GM19239 (cell line): ENCODE results near the gene ALK.

ENCODE experiments used
- DNase-seq: peaks from one replicate; pipeline ENCODE4 v3.0.0; 2011; ENCODE audit warnings: low spot score; ENCODE audit not compliant: insufficient read length
- FAIRE-seq: peaks from 2 replicates; lab custom pipeline; 2011; peaks lifted over from hg19 to GRCh38; lab: Jason Lieb, UNC

Gene ALK

DNA sequence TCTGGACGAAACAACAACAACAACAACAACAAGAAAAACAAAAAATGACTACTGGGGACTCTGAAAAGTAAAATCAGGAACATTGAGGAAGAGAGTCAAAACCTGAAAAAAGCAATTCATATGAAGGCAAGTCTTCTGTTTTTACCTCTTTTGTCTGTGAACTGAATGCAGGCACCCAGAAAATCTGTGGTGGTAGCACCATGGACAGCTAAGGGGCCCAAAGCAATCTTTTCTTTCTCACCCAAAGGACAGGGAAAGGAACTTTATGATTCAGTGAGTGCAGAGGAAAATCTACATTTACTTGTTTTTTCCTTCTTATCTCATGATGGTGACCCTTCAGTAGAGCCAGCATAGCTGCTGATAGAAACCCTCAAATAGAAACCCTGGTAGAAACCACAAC lies 10.4 kb downstream of the ALK start:
- no peak for FAIRE-seq
- DNase-seq, result no peak

- FAIRE-seq, result no peak
- no peak for DNase-seq
Measured at GRCh38 chr2:29910465-29910864, 10.9 kb downstream of the ALK start.

DNA sequence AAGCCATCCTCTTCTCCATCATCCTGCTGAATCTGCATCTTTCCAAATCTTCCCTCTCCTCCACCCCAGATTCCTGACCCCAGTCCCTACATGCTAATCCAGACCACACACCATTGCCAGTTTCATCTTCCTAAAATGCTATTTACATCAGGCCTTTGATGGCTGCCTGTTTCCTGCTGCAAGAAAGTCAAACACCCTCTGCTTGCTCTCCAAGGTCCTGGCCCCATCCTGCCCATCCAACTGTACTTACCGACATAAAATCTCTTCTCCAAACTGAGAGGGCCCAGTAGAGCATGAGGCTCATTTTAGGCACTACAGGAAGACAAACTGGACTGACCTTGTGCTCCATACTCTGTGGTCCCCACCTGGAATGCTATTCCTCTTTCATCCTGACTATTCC lies 19.0 kb downstream of the ALK start:
- no peak for DNase-seq

GRCh38 chr2:29900971-29901633 lies 20.3 kb downstream of the ALK start:
- no peak for FAIRE-seq

More for the DNA sequence above, 19.0 kb downstream of the ALK start:
- no peak for FAIRE-seq

DNA sequence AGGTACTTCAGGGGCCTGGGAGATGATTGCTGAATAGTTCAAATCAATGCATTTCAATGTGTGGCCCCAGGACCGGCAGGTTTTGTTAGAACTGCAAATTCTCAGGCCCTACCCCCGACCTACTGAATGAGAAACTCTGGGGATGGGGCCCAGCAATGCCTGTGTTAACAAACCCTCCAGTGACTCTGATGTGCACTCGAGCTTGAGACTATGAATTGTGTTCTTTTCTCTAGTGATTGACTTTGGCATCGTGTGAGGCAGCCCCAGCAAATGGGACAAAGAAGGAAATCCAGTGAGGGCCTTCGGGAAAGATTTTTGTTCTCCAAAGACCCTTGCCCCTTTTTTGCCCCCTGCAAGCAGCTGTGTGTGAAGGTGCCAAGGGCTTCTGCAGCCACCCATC lies 22.4 kb downstream of the ALK start:
- no peak for DNase-seq
- no peak for FAIRE-seq

More at GRCh38 chr2:29900971-29901633, 20.3 kb downstream of the ALK start:
- DNase-seq, result no peak

- FAIRE-seq, result no peak
- no peak for DNase-seq
Measured at GRCh38 chr2:29894822-29895614, 26.4 kb downstream of the ALK start.

GRCh38 chr2:29892585-29893259 lies 28.7 kb downstream of the ALK start:
- no peak for FAIRE-seq
- DNase-seq, result no peak

GRCh38 chr2:29881089-29881730 lies 40.2 kb downstream of the ALK start:
- no peak for DNase-seq
- no peak for FAIRE-seq

- FAIRE-seq, result no peak
- DNase-seq, result no peak
Measured at GRCh38 chr2:29880084-29880483, 41.3 kb downstream of the ALK start.

GRCh38 chr2:29879456-29879855 lies 41.9 kb downstream of the ALK start:
- no peak for FAIRE-seq
- no peak for DNase-seq

- DNase-seq (no peak), FAIRE-seq (no peak)
Measured at GRCh38 chr2:29878898-29879297, 42.5 kb downstream of the ALK start.

GRCh38 chr2:29876374-29876773 lies 45.0 kb downstream of the ALK start:
- DNase-seq, result no peak
- no peak for FAIRE-seq

GRCh38 chr2:29874745-29875144 lies 46.6 kb downstream of the ALK start:
- DNase-seq (no peak), FAIRE-seq (no peak)

DNA sequence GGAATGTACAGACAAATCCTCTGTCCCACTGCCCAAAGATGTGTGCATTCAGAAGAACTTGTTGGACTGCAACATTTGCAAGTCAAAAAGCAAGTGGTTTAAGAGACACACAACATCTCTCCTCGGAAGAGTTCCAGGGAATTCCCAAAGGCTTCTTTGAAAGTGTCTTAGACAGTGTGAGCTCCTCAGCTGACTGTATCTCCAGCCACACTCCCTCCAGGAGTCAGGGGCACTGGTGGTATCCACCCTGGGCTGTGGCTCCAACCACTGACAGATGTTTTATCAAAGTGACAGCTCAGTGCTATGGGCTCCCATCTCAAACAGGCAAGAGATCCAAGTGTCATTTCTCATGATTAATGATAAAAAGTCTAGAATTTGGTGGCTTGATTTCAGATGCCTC lies 48.5 kb downstream of the ALK start:
- DNase-seq, result no peak
- FAIRE-seq, result no peak

DNA sequence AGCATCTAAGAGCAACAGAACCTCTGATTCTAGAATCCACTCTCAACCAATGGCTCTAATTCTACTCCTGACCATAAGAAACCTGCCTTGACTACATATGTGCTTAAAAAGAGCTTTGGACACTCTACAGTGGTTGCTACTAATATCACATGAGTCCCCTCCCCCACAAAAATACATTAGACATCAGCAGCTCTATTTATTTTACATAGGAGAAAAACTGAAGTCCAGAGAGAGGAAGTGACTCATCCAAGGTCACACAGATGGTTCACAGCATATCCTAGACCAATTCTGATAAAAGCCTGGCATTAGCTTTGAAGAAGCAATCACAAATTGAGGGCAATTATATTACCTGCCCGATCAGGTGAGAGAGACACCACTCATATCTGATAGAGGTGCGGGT lies 49.8 kb downstream of the ALK start:
- no peak for FAIRE-seq

DNA sequence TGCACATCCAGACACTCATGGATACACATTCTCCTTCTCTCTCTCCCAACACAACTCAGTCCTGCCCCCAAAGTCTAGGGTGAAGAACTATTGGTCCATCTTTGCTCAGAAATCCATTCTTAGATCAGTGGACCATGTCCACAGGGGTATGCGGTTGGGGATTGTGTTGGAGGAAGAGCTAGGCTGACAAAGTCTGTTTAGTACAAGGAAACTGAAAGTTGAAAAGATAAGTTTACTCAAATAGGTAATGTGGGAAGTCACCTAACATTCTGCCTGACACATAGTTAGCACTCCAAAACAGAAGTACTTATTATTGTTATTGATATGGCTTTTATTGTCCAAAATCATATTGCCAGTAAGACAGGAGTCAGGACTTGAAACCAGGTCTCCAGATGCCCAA lies 55.9 kb downstream of the ALK start:
- DNase-seq, result no peak
- FAIRE-seq, result no peak

More for the DNA sequence above, 49.8 kb downstream of the ALK start:
- no peak for DNase-seq

- FAIRE-seq (no peak), DNase-seq (no peak)
Measured at GRCh38 chr2:29864988-29865387, 56.4 kb downstream of the ALK start.

GRCh38 chr2:29855924-29856639 lies 65.3 kb downstream of the ALK start:
- no peak for DNase-seq
- FAIRE-seq, result no peak

DNA sequence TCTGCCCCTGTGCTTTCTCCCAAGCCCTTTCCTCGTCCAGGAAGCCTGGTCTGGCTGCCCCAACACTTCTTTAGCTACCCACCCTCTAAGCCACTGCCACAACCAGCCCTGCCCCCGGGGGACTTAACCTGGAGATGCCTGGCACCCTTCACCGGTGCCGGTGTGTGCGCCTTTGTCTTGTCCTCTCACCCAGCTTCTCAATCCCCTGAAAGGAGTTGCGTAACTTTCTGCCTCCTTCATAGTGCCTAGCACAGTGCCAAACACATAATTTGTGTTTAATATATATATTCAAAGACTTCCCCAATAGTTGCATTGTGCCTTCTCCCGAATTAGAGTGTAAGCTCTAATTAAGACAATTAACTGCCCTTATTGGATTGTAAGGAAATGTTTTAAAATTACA lies 70.6 kb downstream of the ALK start:
- DNase-seq (no peak), FAIRE-seq (no peak)
